Astrocyte of the cerebellum (primary cell): Measurements from ENCODE around the gene PXN.
A peak's percentile ranks its signal among the peaks of the same experiment; 100 is the strongest.
"Not testable (repeated sequence)": the region's sequence is repeated elsewhere in the genome, so short reads cannot be mapped to it uniquely, and the experiment has no call there.

ENCODE experiments used
- DNase-seq: peaks from one replicate; pipeline ENCODE4 v3.0.0-alpha.2; 2011; ENCODE audit warnings: low read depth
- H3K4me3 ChIP-seq: 2 replicates; pipeline ENCODE4 v1.5.1; 2011; ENCODE audit warnings: mild to moderate bottlenecking, low read depth, low read length, moderate library complexity
- CTCF ChIP-seq: IDR thresholded peaks from 2 replicates; pipeline ENCODE4 v1.5.1; 2012; ENCODE audit warnings: low read length, low read depth, moderate library complexity, mild to moderate bottlenecking; ENCODE audit errors: missing control alignments
- in situ Hi-C: cut with HindIII; loops from 2 replicates; pipeline ENCODE4 v1.10.0; 2017; ENCODE audit warnings: low sequenced_read_pairs

The PXN gene

DNA sequence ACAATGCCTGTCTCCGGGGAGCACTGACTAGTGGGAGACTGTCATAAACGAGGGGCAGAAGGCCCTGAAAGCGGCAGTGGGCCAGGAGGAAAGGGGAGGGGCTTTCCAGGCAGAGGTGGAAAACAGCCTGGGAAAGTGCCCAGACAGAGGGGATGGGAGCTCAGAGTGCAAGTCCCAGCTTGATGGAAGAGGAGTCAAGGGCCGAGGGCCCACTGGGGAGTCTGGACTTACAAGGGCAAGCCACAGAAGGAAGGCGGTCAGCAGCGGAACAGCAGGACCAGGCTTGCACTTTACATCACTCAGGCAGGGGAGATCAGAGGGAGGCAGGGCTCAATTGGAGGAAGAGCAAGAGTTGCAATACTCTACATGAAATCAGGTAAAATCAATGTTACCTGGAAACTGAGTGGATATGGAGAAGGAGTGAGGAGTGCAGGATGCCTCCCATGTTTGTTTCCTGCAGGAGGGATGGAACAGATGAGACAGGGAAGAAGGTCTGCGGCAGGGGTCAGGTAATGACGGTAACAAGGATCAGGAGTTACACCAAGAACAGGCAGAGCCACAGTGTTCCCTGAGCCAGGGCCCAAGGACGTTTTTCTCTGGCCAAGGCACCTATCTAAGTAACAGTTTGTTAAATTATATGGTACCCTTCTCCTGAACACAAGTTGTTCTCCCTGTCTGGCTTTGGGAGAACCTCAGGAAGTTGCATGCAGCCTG, 23.8 kb downstream of the PXN start:
- no peak overlapping the region for H3K4me3 ChIP-seq
- in situ Hi-C loops = no loop called here
- no peak for TF ChIP-seq CTCF
- no peak for DNase-seq

- TF ChIP-seq CTCF = no peak
- in situ Hi-C loops = no loop called here
- no peak for DNase-seq
- no peak overlapping the region for H3K4me3 ChIP-seq
These were observed 25.1 kb downstream of the PXN start for GRCh38 chr12:120240495-120240833.

DNA sequence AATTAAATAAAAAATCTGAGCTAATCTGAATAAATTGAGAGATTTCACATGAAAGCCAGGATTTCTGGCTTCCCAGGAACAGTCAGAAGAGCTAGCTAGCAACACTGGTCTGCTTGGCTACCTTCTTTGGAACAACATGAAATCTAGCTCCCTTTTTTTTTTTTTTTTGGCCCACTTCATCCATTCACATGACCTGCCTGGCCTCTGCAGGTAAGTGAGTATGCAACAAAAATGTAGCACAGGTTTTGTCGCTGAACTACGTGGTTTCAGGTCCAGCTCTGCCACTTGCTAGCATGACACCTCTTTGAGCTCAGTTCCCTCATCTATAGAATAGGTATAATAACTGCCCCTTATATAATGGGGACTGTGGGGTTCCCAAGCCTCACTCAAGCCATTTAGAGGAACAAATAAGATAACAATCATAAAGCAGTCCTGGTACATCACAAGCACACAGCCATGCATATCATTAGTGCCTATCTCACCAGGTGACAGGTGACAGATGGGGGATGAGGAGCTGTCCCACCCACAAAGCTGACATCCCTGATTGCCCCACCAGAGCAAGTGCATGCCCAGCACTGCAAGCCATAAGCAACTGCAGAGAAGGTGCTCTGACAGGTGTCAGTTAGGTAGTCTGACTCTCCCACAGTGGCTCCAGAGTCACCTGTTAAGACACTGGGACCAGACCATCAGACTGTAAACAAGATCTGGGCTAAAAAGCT, 25.6 kb downstream of the PXN start:
- DNase-seq = no peak
- TF ChIP-seq CTCF = no peak
- in situ Hi-C loops = no loop called here
- H3K4me3 ChIP-seq = no peak overlapping the region

DNA sequence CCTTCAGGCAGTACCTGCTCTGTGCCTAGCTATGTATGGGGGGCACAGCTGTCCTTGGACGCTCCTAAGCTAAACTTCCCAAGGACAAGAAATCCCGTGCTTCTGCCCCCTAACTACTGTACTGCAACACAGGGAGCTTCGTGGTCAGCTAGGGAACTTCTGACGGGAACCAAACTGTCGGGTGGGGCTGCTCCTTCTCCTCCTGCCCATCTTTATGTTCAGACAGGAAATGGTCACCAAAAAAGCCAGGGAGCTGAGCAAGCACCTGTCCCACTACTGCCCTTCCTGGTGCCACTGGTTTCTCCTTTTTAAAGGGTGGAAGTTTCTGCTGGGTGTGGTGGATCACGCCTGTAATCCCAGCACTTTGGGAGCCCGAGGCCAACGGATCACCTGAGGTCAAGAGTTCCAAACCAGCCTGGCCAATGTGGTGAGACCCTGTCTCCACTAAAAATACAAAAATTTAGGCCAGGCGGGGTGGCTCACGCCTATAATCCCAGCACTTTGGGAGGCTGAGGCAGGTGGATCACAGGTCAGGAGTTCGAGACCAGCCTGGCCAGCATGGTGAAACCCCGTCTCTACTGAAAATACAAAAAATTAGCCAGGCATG, 26.6 kb downstream of the PXN start:
- TF ChIP-seq CTCF = no peak
- no peak overlapping the region for H3K4me3 ChIP-seq
- DNase-seq = no peak
- in situ Hi-C loops = no loop called here

DNA sequence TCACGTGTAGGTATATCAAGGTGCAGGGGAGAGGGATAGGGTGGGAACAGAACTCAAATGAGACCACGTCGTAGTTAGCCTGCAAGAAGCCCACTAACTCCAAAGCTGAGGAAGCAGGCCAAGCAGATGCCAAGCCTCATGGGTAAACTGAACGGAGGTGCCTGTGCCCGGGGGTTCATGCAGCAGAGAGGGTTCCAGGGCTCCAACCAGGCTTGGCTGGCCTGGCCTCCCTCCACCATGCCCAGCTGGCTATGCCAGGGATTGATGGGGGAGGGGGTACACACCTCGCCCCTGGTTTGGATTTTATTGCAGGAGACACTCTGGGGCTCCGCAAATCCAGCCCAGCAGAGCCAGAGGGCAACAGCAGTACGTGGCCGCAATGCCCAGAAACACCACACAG, 27.3 kb downstream of the PXN start:
- H3K4me3 ChIP-seq = no peak overlapping the region
- no peak for DNase-seq
- in situ Hi-C loops = no loop called here
- TF ChIP-seq CTCF = no peak

GRCh38 chr12:120237360-120238171, 28.0 kb downstream of the PXN start:
- in situ Hi-C loops = no loop called here
- peak; percentile 62 for DNase-seq
- no peak overlapping the region for H3K4me3 ChIP-seq
- TF ChIP-seq CTCF = no peak

DNA sequence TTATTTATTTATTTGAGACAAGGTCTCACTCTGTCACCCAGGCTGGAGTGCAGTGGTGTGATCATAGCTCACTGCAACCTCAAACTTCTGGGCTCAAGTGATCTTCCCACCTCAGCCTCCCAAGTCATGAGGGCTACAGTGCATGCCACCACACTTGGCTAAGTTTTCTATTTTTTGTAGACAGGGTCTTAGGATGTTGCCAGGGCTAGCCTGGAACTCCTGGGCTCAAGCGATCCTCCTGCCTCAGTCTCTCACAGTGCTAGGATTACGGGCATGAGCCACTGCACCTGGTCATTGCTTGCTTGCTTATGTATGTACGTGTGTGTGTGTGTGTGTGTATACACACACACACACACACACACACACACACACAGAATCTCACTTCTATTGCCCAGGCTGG, 28.7 kb downstream of the PXN start:
- H3K4me3 ChIP-seq, DNase-seq, in situ Hi-C loops: not testable (repeated sequence)
